OCI-LY3 (cell line): ENCODE results near the gene GGTA1.

Experiments
- H2AFZ ChIP-seq: fragments of 200-600, 300-600 bp; shearing (Covaris generic); 2 replicates; pipeline ENCODE4 v1.6.0; 2014; ENCODE audit warnings: antibody characterized with exemption, low read depth, low read length
- H3K27ac ChIP-seq: fragments of 200-600, 300-600 bp; sonication (generic); 2 replicates; pipeline ENCODE4 v1.5.1; 2014; ENCODE audit warnings: mild to moderate bottlenecking, low read length, moderate library complexity, mixed read lengths
- H3K27me3 ChIP-seq: fragments of 200-600, 300-600 bp; sonication (generic); 2 replicates; pipeline ENCODE4 v1.6.1; 2014; ENCODE audit warnings: low read depth, low read length, mixed read lengths
- H3K36me3 ChIP-seq: fragments of 200-600, 300-600 bp; sonication (generic); replicated peaks from 2 replicates; pipeline ENCODE3; 2014; ENCODE audit warnings: low read depth, low read length, mixed read lengths
- H3K4me1 ChIP-seq: fragments of 300-600, 200-600 bp; sonication (generic); 2 replicates; pipeline ENCODE4 v1.6.1; 2014; ENCODE audit warnings: low read length, mixed read lengths
- H3K4me2 ChIP-seq: fragments of 200-600, 300-600 bp; sonication (generic); 2 replicates; pipeline ENCODE4 v1.6.1; 2014; ENCODE audit warnings: low read length, mixed read lengths
- H3K4me3 ChIP-seq: fragments of 300-600, 200-600 bp; sonication (generic); 2 replicates; pipeline ENCODE4 v1.5.1; 2014; ENCODE audit warnings: antibody characterized with exemption, mild to moderate bottlenecking, low read length, moderate library complexity
- H3K79me2 ChIP-seq: fragments of 300-600, 200-600 bp; shearing (Covaris generic); 2 replicates; pipeline ENCODE4 v1.6.1; 2014; ENCODE audit warnings: mild to moderate bottlenecking, low read length, mixed read lengths
- H3K9ac ChIP-seq: fragments of 300-600, 200-600 bp; shearing (Covaris generic); 2 replicates; pipeline ENCODE4 v1.6.0; 2014; ENCODE audit warnings: mild to moderate bottlenecking, low read length, moderate library complexity
- H3K9me3 ChIP-seq: fragments of 200-600, 300-600 bp; shearing (Covaris generic); 2 replicates; pipeline ENCODE4 v1.6.1; 2014; ENCODE audit warnings: low read length, mixed read lengths; ENCODE audit not compliant: insufficient read depth
- H4K20me1 ChIP-seq: fragments of 200-600, 300-600 bp; sonication (generic); 2 replicates; pipeline ENCODE4 v1.6.1; 2016; ENCODE audit warnings: low read length, mixed read lengths; ENCODE audit not compliant: insufficient read depth
- EZH2phosphoT487 ChIP-seq: fragments of 200-600 bp; shearing (Covaris generic); IDR thresholded peaks from 2 replicates; pipeline ENCODE4 v1.6.1; 2018; ENCODE audit warnings: antibody characterized with exemption, mixed run types, low read depth
- TF ChIP-seq, protein P1 (sequence below): fragments of 200-600, 300-600 bp; sonication (generic); IDR thresholded peaks from 2 replicates; pipeline ENCODE4 v1.5.1; 2014; ENCODE audit warnings: antibody characterized with exemption, low read length, low read depth

GGTA1 gene

DNA sequence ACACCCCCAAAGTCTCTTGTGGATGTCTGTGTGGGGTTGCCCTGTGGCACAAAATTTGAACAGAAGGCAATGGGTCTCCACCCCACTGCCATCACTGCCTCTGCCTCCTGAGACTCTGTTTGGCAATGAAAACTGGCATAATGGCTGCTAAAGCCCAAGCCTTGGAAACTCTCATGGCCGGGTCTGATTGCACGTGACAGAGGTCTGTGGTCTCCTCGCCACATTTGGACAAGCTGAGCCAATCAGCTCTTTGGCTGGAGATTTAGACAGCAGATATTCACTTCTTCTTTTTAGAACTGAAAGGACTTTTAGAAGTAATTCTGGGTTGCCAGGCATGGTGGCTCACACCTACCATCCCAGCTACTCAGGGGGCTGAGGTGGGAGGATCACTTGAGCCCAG, 5.5 kb downstream of the GGTA1 start:
- Histone ChIP-seq H3K27ac (no peak overlapping the region), H3K9me3 (no peaks in the 10 kb centered on the region), H3K4me2 (peak overlapping the region; percentile 44), H4K20me1 (no peaks in the 10 kb centered on the region), H3K36me3 (no peaks in the 10 kb centered on the region), H3K4me3 (no peak overlapping the region), H3K9ac (0 out of 2 replicates have a peak overlapping the region, but pooled peaks have one; percentile 22), H3K27me3 (0 out of 2 replicates have a peak, but pooled peaks cover 6% of the 10 kb centered on the region), H3K79me2 (no peaks in the 10 kb centered on the region), H2AFZ (peak overlapping the region; percentile 60; the same call in 1 of the 2 replicates), H3K4me1 (peaks cover 34% of the 10 kb centered on the region)
- TF ChIP-seq EZH2phosphoT487, result no peak
- TF ChIP-seq, protein P1, sequence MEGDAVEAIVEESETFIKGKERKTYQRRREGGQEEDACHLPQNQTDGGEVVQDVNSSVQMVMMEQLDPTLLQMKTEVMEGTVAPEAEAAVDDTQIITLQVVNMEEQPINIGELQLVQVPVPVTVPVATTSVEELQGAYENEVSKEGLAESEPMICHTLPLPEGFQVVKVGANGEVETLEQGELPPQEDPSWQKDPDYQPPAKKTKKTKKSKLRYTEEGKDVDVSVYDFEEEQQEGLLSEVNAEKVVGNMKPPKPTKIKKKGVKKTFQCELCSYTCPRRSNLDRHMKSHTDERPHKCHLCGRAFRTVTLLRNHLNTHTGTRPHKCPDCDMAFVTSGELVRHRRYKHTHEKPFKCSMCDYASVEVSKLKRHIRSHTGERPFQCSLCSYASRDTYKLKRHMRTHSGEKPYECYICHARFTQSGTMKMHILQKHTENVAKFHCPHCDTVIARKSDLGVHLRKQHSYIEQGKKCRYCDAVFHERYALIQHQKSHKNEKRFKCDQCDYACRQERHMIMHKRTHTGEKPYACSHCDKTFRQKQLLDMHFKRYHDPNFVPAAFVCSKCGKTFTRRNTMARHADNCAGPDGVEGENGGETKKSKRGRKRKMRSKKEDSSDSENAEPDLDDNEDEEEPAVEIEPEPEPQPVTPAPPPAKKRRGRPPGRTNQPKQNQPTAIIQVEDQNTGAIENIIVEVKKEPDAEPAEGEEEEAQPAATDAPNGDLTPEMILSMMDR, result no peak

- Histone ChIP-seq H3K27me3 (no peaks in the 10 kb centered on the region), H3K79me2 (no peaks in the 10 kb centered on the region), H3K4me2 (no peak overlapping the region), H3K9ac (no peak overlapping the region), H3K4me3 (no peak overlapping the region), H4K20me1 (no peaks in the 10 kb centered on the region), H2AFZ (no peak overlapping the region), H3K27ac (no peak overlapping the region), H3K36me3 (no peaks in the 10 kb centered on the region), H3K9me3 (no peaks in the 10 kb centered on the region), H3K4me1 (peaks cover 23% of the 10 kb centered on the region)
- TF ChIP-seq EZH2phosphoT487, result no peak
- TF ChIP-seq, protein P1, result no peak
These were observed 8.5 kb downstream of the GGTA1 start for GRCh38 chr9:121491111-121491510.

DNA sequence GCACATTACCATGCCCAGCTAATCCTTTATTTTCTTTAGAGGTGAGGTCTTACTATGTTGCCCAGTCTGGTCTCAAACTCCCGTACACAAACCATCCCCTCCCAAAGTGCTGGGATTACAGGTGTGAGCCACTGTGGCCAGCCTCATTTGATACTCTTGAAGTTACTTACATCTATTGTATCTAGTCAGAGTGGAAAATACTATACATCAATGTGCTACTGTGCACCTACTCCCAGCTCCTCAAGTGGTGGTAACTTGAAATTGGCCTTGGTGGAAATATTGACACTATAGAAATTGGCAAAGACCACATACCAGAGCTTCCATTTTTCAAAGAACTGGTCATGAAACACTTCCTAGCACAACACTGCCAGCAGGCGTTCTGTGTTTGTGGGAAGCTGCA, 10.3 kb downstream of the GGTA1 start:
- H3K4me1 ChIP-seq, result peaks cover 29% of the 10 kb centered on the region
- H3K4me3 ChIP-seq, result no peak overlapping the region
- H4K20me1 ChIP-seq, result no peaks in the 10 kb centered on the region
- no peaks in the 10 kb centered on the region for H3K36me3 ChIP-seq
- H3K9me3 ChIP-seq, result no peaks in the 10 kb centered on the region
- H3K79me2 ChIP-seq, result no peaks in the 10 kb centered on the region
- TF ChIP-seq EZH2phosphoT487, result no peak
- TF ChIP-seq, protein P1, result no peak
- no peaks in the 10 kb centered on the region for H3K27me3 ChIP-seq
- H2AFZ ChIP-seq, result no peak overlapping the region
- no peak overlapping the region for H3K27ac ChIP-seq
- H3K9ac ChIP-seq, result no peak overlapping the region
- H3K4me2 ChIP-seq, result no peak overlapping the region

GRCh38 chr9:121486043-121486442, 13.6 kb downstream of the GGTA1 start:
- no peaks in the 10 kb centered on the region for H3K79me2 ChIP-seq
- no peak overlapping the region for H3K4me2 ChIP-seq
- TF ChIP-seq, protein P1, result no peak
- no peaks in the 10 kb centered on the region for H3K27me3 ChIP-seq
- H4K20me1 ChIP-seq, result no peaks in the 10 kb centered on the region
- H3K4me3 ChIP-seq, result no peak overlapping the region
- no peak overlapping the region for H3K27ac ChIP-seq
- H3K36me3 ChIP-seq, result no peaks in the 10 kb centered on the region
- H3K9ac ChIP-seq, result no peak overlapping the region
- no peak overlapping the region for H2AFZ ChIP-seq
- H3K9me3 ChIP-seq, result no peaks in the 10 kb centered on the region
- H3K4me1 ChIP-seq, result peaks cover 12% of the 10 kb centered on the region
